Mucosa of descending colon (tissue), 3 donors: ENCODE results near the gene PSAP. TPM values are rescaled to one million over a fixed set of nuclear protein-coding genes. Genes with fewer than 3 reads are reported as not detected.
"Not testable (repeated sequence)": the region's sequence is repeated elsewhere in the genome, so short reads cannot be mapped to it uniquely, and the experiment has no call there.

Source experiments
- ATAC-seq: fragments of 200-7000 bp; cut with Tn5 transposase; one replicate; pipeline ENCODE4 v1.9.1; 2020; ENCODE audit warnings: mild to moderate bottlenecking, moderate library complexity
- DNase-seq, 3 donors: peaks; one replicate each; pipeline ENCODE4 v3.0.0-alpha.2; 2020
- H3K36me3 ChIP-seq: fragments of 200-600 bp; one replicate; pipeline ENCODE4 v1.8.0; 2021; ENCODE audit warnings: low read depth, mild to moderate bottlenecking
- H3K4me1 ChIP-seq: fragments of 200-600 bp; one replicate; pipeline ENCODE4 v1.8.0; 2021; ENCODE audit warnings: low read depth, mild to moderate bottlenecking
- H3K4me3 ChIP-seq: fragments of 200-600 bp; one replicate; pipeline ENCODE4 v1.8.0; 2021; ENCODE audit warnings: mild to moderate bottlenecking
- H3K9me3 ChIP-seq: fragments of 200-600 bp; one replicate; pipeline ENCODE4 v1.8.0; 2021; ENCODE audit warnings: mild to moderate bottlenecking
- CTCF ChIP-seq: fragments of 200-600 bp; IDR thresholded peaks from one replicate; pipeline ENCODE4 v1.8.0; 2022; ENCODE audit warnings: antibody characterized with exemption, mild to moderate bottlenecking
- intact Hi-C, 2 donors: fragments of 100-400 bp; cut with DNase I in 1 of 2; cut with micrococcal nuclease in 1 of 2; formaldehyde crosslinking; loops; one replicate each; pipeline versions ENCODE4 v1.11.0 to v1.11.1; 2022; cut with DNase I, micrococcal nuclease
- total RNA-seq, 3 donors: library from RNA; stranded (reverse); fragmentation: NEBNext Ultra II Directional in 2 of 3; extraction: Animal tissue kit (Norgen Biotek cat#: 25700) in 2 of 3; gene quantifications; one replicate each; pipeline versions ENCODE4 v1.2.1 to v1.2.4, GENCODE V29; 2021 to 2023
- donor health status: DM: no; HTN: no; CAD: no; lungs with moderate emphysema.
- donor health status: DM: no; HTN: no; CAD: no.
- donor health status: DM: no; HTN: yes; CAD: no.

Gene PSAP
- total RNA-seq, 3 donors from 2014 or later = 561 to 810 (median 653) TPM

GRCh38 chr10:71856619-71857018 is 5.6 kb upstream of the PSAP start:
- Histone ChIP-seq H3K4me1 (peaks cover 5% of the 10 kb centered on the region), H3K36me3 (no peaks in the 10 kb centered on the region), H3K4me3 (no peak overlapping the region), H3K9me3 (no peaks in the 10 kb centered on the region)
- intact Hi-C loops = no loop called here
- DNase-seq (no peak), ATAC-seq (no peak)
- TF ChIP-seq CTCF = no peak

- Histone ChIP-seq H3K4me3 (no peak overlapping the region), H3K4me1 (peaks cover 7% of the 10 kb centered on the region), H3K9me3 (no peaks in the 10 kb centered on the region), H3K36me3 (no peaks in the 10 kb centered on the region)
- no peak for TF ChIP-seq CTCF
- intact Hi-C loops = no loop called here
- no peak for ATAC-seq
- DNase-seq = no peak
Measured at GRCh38 chr10:71854031-71854430, 3.0 kb upstream of the PSAP start.

GRCh38 chr10:71852355-71852937 is 1.4 kb upstream of the PSAP start:
- no peak for TF ChIP-seq CTCF
- Histone ChIP-seq H3K9me3 (no peaks in the 10 kb centered on the region), H3K4me1 (peaks cover 7% of the 10 kb centered on the region), H3K36me3 (no peaks in the 10 kb centered on the region), H3K4me3 (no peak overlapping the region)
- DNase-seq (peak; percentile 43 to 68 (median 53)), ATAC-seq (no peak)
- intact Hi-C loops = no loop called here

- peak; percentile 32 to 67 (median 58) for DNase-seq
- intact Hi-C loops, H3K9me3 ChIP-seq, ATAC-seq, H3K4me1 ChIP-seq, H3K36me3 ChIP-seq: not testable (repeated sequence)
- peak overlapping the region; percentile 95 for H3K4me3 ChIP-seq
Measured at GRCh38 chr10:71851465-71852095, 529 bp upstream of the PSAP start.

- H3K4me3 ChIP-seq = peak overlapping the region; percentile 95
- DNase-seq (no peak), ATAC-seq (peak; percentile 49)
- no peaks in the 10 kb centered on the region for H3K9me3 ChIP-seq
- TF ChIP-seq CTCF = no peak
- peaks cover 7% of the 10 kb centered on the region for H3K4me1 ChIP-seq
- intact Hi-C loops = no loop called here
- no peaks in the 10 kb centered on the region for H3K36me3 ChIP-seq
Measured at GRCh38 chr10:71850021-71850742, 869 bp downstream of the PSAP start.

GRCh38 chr10:71849461-71849908 is 1.6 kb downstream of the PSAP start:
- no peak for ATAC-seq
- intact Hi-C loops = no loop called here

More at GRCh38 chr10:71849461-71849908, 1.6 kb downstream of the PSAP start:
- no peak for TF ChIP-seq CTCF
- DNase-seq = no peak
- Histone ChIP-seq H3K9me3 (no peaks in the 10 kb centered on the region), H3K36me3 (no peaks in the 10 kb centered on the region), H3K4me3 (no peak overlapping the region), H3K4me1 (peaks cover 7% of the 10 kb centered on the region)
